NCI-H1694 treated with DMSO at 0.1 percent for 48 hours (cell line): ENCODE data around the gene SERPINA4.
"Not testable (repeated sequence)": the region's sequence is repeated elsewhere in the genome, so short reads cannot be mapped to it uniquely, and the experiment has no call there.

Experiments
- DNase-seq: peaks from one replicate; lab custom pipeline; 2025; lab: John Stamatoyannopoulos, UW

SERPINA4 gene

DNA sequence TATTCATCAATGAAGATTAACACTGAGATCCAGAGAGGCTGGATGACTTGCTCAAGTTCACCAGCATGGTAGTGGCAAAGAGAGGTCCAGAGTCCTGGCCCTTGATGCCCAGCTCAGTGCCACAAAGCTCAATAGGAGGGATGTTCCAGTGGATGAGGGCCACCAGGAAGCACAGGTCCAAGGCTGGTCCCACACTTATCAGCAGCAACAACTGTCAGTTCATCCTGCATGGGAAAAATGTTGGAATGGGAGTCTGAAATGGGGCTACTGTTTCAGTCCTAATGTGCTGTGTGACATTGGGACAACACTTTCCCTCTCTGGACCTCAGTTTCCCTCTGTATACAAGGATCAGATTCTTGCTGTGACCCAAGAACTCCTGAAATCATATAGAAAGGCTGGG lies 31.2 kb downstream of the SERPINA4 start:
- DNase-seq, result no peak

DNA sequence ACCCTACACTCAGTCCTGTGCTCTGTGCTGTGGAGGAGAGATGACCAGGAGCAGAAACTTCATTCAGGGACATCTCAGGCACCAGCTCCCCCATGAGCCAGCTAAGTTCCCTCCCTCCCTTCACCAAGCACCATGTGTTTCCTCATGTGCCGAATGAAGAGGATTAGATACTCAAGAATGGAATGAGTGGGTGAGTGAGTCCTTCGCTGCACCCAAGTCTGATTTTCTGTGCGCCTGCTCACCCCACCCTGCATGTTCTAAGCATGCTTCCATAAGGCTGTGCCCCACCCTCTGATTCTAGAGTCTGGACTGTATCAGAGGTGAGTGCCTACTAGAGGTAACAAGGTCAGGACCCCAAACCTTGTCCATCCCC lies 32.1 kb downstream of the SERPINA4 start:
- DNase-seq, result no peak

DNA sequence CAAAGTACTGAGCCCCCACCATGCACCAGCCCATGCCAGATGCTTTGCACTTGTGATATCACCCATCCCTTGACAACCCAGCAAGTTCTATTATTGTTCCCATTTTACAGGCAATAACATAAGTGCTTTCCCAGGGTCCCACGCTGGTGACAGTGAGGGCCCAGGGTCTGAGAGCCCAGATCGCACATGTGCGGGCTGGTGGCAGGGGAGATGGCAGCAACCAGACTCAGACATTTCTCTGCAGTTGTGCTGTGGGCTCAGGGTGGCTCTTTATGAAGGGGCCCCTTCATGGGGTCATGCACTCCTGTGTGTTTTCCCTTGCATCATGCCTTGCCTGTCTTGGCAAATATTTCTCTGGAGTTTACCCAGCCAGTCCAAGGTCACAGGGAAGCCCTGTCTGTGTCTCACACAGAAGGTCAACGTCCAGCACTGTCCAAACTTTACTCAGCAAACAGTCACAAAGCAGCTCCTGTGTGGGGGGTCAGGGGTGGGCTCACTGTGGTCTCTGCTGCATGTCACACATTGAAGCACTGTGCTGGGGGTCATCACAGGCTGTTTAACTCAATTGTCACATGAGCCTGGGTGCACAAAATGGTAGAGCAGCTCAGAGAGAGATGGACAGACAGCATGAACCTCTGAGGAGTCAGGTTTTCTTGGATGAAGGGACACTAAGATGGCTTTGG lies 32.6 kb downstream of the SERPINA4 start:
- no peak for DNase-seq

DNA sequence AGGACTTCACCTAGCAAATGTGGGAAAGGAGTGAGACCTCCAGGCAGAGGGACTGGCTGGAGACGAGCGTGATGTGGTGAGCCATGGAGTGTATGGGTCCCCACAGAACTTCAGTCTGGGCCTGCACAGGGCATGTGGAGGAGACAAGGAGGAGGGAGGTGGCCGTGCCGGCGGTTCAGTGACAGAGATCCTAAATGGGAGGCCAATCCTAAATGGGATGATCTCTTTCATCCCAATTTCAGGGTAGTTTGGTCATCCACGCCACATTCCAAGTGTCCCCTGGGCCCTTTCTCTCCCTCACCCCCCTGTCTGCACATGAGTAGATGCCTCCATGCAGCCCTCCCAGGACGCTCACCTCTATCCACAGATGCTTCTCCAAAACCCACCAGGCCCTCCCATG lies 33.2 kb downstream of the SERPINA4 start:
- no peak for DNase-seq

DNA sequence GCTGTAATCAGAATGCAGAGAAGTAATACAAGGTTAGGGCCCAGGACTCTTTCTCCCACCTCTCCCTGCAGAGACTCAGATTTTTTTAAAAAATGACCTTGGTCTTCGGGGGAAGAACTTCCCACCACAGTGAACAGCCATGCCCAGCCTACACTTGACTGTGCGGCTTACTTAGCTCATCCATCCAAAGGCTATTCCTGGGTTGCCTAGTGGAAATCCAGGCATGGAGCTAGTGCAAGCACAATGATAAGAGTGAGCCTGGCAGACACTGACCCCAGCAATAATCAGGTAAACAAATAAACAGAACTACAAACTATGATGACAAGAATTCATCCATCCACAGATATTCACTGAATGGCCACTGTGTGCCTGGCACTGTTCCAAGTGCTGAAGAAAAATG lies 34.7 kb downstream of the SERPINA4 start:
- DNase-seq, result no peak

DNA sequence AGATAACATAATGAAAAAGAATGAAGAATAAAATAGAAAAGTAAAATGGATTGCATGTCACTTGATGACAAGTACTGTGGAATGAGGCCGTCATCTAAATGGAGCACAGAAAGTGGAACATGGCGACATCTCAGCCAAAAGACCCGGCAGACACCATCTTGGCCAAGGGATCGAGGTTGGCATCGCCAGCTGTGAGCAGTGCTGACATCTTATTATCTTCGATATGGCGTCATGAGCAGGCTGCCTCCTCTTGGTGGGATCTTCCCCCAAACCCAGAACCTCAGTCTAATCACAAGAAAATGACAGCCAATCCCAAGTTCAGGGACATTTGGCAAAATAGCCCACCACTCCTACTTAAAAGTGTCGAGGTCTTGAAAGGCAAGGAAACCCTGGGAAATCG lies 35.1 kb downstream of the SERPINA4 start:
- no peak for DNase-seq

DNA sequence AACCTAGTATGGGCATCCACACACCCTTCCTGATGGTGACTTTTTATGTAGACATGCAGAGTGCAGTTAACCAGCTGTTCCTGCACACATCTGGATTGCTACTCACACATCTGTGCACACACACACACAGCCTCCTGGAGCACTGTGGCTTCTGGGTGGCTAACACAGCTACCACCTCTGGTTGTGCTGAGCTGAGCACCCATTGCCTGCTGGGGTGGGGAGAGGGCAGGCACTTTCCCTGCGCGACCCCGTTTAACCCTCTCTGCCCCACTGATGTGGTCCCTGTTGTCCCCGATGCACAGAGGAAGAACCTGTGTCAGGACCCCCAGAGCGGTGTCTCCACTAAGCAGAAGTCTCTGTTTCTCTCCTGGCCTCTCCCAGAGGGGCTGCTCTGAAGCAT lies 36.5 kb downstream of the SERPINA4 start:
- DNase-seq, result no peak

DNA sequence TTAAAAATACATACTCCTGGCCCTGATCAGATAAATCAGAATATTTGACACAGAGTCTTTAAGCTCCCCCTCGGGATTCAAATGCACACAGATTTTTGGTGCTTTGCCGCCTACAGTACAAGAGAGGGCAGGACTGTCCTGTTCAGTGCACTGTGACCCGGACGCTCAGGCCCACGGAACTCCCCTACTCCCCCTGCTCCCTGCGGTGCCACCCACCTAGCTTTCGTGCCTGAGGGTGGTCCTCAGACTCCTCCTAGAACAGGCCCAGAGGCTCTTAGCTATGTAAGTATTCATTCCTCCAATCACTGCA lies 37.2 kb downstream of the SERPINA4 start:
- DNase-seq, result no peak

DNA sequence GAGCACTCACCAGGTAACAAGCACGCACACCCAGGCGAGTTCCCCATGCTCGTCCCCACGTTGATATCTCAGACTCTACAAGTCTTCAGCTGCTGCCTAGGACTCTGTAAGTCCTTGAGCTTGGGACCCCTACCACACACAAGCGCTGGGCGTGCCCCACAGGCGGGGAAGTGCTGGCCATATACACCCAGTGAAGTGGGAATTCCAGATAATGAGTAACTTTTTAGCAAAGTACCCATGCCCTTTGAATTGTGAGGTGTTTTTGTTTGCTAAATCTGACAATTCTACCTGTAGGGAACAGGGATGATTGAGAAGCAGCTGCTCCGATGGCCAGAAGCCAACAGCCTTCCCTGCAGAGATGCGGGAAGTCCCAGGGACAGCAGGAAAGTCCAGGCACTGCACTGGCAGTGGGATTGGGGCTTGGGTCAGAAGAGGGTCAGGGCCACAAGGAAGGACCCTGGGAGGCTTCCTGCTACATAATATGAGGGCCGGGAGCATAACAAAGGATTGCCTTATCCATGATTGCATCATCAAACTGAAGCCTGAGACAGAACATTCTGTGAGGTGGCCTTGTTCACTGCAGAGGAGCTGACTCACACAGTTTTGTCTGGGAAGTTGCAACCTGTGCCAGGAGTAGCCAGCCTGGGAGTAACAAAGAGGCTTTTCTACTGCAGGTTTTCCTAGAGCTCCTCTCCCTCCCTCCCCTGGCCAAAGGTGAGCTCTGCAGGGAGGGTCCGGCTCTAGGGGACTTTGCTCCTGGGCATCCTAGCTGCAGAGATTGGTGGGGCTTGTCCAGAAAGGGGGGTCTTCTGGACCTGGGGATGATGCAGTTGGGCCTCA lies 37.8 kb downstream of the SERPINA4 start:
- DNase-seq, result no peak

DNA sequence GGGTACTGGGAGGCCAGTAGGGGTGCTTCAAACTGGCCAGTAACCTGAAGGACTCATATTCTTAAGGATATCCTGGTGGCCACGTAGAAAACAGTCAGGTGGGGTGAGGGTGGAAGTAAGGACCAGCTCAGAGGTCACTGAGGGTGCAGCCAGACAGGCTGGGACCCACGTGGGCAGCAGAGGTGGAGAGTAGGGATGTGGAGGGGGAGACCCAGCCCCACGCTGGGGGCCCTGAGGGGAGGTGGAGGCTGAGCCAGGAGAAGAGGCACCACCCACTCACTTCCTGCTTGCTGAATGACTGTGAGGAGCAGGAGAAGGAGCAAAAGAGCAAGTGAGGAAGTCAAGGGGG lies 38.4 kb downstream of the SERPINA4 start:
- DNase-seq, result no peak

DNA sequence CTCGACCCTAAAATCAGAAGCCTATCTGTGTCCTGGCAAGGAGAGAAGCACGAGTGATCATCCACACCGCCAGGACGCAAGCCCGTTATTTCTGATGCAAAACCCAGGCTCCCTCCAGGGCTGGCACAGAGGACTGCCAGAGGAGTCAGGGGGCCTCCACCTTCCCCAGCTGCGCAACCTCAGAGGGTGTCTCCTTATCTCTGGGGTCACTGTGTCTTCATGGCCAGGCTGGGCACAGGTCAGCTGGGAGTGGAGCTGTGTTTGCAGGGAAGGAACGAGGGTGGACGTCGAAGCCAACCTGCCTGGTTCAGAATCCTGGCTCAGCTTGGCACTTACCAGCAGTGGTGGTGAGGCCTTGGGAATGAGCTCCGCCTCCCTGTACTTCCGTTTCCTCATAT lies 38.9 kb downstream of the SERPINA4 start:
- no peak for DNase-seq

DNA sequence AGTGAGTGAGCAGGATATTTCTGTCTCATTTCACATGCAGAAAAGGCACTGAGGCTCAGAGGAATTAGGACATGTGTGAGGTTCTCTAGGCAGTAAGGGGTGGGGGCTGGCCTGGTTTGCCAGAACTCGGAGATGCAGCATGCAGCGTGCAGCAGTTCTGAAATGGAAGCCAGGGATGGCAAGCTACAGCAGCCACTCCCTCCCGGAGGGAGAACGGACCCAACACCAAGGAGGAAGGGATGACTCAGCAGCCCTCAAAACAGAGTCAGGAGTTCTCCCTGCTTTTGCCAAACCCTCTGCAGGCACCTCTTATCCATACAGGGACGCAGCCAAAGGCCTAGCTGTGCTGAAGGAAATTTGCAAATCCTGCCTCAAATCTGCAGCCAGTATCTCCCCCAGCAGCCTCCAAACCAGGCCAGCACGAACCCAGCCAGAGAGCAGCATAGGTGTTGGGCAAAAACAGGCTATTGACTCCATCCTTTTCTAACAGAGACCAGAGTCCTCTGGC lies 40.7 kb downstream of the SERPINA4 start:
- DNase-seq, result no peak

DNA sequence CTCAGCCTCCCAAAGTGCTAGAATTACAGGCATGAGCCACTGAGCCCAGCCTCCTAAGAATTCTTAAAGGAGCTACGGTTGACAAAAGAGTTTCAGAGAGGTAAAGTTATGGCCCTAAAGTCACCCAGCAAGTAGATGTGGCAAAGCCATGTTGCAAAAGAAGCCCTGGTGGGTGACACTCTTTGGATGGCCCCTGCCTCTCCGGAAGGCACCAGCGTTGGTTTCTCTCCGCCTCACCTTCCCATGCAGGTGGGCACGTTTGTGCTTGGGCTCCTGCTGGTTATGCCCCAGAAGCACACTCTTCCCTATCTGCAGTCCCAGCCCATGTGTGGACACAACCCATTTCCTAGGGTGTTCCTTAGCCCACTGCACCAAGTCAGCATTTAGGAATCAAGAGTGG lies 41.5 kb downstream of the SERPINA4 start:
- no peak for DNase-seq

DNA sequence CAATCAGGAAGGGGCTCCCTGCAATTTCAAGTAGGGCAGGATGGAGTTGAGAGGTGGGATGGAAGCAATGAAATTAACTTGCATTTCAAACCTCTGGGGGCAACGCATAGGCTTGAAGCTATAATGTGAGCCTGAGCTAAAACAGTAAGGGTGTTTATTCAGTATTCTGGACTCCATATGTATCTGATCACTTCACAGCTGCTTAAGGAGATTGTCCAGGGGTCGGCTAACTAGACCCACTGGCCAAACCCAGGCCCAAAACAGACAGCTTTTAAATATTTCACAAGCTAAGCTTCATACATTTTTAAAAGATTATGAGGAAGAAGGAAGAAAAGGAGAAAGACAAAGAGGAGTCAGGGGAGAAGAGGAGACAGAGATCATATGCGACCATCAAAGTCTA lies 44.1 kb downstream of the SERPINA4 start:
- no peak for DNase-seq

DNA sequence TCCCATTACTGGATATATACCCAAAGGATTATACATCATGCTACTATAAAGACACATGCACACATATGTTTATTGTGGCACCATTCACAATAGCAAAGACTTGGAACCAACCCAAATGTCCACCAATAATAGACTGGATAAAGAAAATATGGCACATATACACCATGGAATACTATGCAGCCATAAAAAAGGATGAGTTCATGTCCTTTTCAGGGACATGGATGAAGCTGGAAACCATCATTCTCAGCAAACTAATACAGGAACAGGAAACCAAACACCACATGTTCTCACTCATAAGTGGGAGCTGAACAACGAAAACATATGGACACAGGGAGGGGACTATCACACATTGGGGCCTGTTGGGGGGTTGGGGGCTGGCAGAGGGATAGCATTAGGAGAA lies 47.7 kb downstream of the SERPINA4 start:
- not testable (repeated sequence) for DNase-seq

DNA sequence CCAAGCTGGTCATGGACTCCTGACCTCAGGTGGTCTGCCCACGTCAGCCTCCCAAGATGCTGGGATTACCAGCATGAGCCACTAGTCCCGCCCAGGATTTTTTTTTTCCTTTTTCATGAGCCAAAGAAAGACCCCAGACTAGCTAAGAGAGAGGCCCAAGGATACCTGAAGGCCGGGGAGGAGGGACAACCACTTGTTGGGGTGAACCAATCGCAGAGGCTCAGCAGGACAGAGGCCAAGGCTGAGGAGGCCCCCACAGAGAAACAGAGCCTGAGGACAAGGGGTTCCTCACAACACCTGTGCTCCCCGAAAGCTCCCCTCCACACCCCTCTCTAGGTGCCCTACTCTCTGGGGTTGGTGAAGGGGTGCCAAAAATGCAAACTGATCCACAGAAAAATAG lies 49.9 kb downstream of the SERPINA4 start:
- DNase-seq, result no peak

DNA sequence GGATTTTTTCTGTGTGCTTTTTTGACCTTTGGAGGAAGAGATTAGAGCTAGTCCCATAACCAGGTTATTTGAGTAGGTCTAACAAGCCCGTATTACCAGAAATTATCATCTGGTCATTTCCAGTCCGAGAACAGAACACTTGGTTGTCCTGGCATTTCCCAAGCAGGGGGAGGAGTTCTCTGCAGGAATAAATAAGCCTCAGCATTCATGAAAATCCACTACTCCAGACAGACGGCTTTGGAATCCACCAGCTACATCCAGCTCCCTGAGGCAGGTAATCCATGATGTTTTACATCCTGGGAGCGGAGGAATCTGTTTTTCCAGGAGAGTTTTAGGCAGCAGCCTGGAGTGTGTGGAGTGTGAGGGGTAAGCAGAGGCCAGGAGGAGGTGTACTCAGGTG lies 50.9 kb downstream of the SERPINA4 start, which contains the start of gene SERPINA3:
SERPINA3 (plus strand) TSS at position 218 of the 400 bp plus-strand sequence. CDS start 2,051 bp downstream, outside the sequence.
- no peak for DNase-seq

DNA sequence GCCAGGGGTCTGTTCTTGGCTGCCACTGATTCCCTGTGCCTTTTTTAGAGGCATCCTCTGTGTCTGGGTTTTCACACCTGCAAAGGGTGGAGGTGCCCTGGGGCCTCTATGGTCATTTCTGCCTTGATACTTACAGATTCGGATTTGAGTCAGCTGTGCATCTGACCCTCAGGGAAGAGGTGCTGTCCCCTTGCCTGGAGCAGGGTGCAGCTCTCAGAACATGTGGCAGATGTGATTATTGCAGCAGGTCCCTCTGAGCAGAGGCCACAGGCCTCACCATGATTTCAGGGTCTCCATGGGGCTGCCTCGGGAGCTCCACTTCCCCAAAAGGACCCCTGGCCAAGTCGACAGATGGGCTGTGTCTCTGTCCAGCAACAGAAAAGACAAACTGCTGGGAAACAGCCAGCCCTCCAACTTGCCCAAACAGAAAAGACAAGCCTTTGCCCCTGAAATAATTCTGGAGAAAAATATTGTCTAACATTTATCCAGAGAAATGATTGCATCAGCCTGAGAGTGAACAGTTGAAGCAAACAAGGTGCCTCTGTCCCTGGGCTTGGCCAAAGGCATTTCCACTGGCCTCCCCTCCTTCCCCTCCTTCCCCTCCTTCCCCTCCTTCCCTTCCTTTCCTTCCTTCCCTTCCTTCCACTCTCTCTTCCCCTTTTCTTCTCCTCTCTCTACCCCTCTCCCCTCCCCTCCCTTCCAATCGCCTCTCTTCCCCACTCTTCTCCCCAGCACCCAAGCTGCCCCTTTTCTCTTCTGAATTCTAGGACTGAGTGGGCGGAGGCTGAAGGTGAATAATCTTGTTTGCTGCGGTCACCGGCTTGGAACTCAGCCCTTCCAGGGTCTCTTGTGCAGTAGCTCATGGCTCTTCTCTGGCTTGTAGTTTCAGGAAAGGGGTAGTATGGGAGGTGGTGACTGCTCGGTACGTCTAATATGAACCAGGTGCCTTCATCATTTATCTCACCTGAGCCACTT lies 51.6 kb downstream of the SERPINA4 start:
- no peak for DNase-seq

DNA sequence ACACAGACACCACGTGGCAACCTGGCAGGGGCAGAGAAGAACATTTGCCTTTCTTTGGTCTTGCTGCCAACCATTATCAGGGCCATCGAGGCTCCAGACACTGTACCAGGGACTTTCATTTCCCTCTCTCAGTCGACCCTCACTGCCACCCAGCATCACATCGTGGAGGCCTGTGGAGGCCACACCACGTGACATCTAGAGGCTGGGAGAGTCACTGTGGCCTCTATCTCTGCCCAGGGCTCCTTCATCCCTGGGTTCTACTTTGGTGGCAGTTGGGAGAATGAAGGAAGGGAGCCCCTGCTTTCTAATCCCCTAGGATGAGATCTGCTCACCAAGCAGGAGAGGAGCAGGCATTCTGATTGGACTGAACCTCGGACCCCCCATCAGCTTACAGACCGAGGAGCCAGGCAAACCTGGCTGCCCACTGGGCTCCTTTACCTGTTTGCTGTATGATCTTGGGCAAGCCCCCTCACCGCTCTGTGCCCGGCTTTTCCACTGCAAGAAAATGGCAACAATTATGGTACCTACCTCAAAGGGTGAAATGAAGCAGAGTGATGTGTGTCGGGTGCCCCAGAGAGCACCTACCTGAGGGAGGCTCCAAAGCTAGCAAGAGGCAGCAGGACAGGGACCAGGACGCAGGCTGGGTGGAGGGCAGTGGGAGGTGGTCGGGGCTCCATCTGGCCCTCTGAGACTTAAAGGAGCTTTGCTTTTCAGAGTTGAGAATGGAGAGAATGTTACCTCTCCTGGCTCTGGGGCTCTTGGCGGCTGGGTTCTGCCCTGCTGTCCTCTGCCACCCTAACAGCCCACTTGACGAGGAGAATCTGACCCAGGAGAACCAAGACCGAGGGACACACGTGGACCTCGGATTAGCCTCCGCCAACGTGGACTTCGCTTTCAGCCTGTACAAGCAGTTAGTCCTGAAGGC lies 52.7 kb downstream of the SERPINA4 start:
- no peak for DNase-seq

DNA sequence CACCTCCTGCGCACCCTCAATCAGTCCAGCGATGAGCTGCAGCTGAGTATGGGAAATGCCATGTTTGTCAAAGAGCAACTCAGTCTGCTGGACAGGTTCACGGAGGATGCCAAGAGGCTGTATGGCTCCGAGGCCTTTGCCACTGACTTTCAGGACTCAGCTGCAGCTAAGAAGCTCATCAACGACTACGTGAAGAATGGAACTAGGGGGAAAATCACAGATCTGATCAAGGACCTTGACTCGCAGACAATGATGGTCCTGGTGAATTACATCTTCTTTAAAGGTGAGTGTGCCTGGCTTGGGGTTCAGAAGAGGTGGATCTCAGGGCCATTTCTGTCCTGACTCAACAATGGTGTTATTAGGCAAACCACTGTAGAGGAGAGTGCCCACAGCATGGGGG lies 53.6 kb downstream of the SERPINA4 start:
- no peak for DNase-seq

DNA sequence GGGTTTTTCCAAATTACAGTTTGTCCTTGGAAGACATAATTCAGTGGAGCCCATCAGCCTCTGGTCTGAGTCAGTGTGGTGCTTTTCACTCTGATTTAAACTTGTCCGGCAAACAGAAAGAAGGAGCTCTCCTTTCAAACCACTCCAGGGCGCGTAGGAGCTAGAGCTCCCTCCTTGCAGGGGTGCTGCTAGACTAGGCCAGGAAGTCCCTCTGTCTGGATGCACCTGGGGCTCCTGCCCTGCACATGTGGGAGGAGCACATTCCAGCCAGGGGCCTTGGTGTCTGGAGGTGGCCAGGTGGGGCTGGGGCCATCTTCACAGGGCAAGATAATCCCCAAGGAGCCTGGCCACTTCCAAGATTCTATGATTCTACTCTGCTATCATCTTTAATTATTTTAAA lies 54.0 kb downstream of the SERPINA4 start:
- no peak for DNase-seq
